MCF 10A (cell line): ENCODE results near the gene TLL2. TPM values are rescaled to one million over a fixed set of nuclear protein-coding genes. Genes with fewer than 3 reads are reported as not detected.

Experiments
- BruUV-seq: library from RNA; stranded (reverse); fragments of 400-500 nt; replicated peaks from 2 replicates; lab custom pipeline; 2021; lab: Mats Ljungman, UMichigan
- CTCF ChIA-PET: fragments of 300-600 bp; sonication (Branson Sonifier 250); formaldehyde crosslinking; extraction: SDS; loops from one replicate; lab custom pipeline; 2021; ENCODE audit warnings: antibody characterized with exemption, inconsistent platforms; lab: Yijun Ruan, JAX
- POLR2A ChIA-PET: fragments of 300-600, 350-650 bp; sonication (Branson Sonifier 250); formaldehyde crosslinking; extraction: SDS; loops from one replicate; lab custom pipeline; 2020; ENCODE audit warnings: antibody characterized with exemption, inconsistent platforms; lab: Yijun Ruan, JAX
- DNase-seq: peaks from one replicate; pipeline ENCODE4 v3.0.0-alpha.2; 2018; ENCODE audit not compliant: unreplicated experiment
- H3K27ac Mint-ChIP-seq: one replicate; pipeline ENCODE4 v1.8.0; 2022; ENCODE audit warnings: mild to moderate bottlenecking, low read depth, mixed read lengths; ENCODE audit not compliant: unreplicated experiment
- H3K27me3 Mint-ChIP-seq: one replicate; pipeline ENCODE4 v1.8.0; 2022; ENCODE audit warnings: mixed read lengths; ENCODE audit not compliant: insufficient read depth, unreplicated experiment
- H3K36me3 Mint-ChIP-seq: one replicate; pipeline ENCODE4 v1.8.0; 2022; ENCODE audit warnings: mild to moderate bottlenecking, moderate library complexity, mixed read lengths; ENCODE audit not compliant: insufficient read depth, unreplicated experiment
- H3K4me1 Mint-ChIP-seq: one replicate; pipeline ENCODE4 v1.8.0; 2022; ENCODE audit warnings: mixed read lengths; ENCODE audit not compliant: insufficient read depth, unreplicated experiment
- H3K4me3 Mint-ChIP-seq: one replicate; pipeline ENCODE4 v1.8.0; 2022; ENCODE audit warnings: mild to moderate bottlenecking, moderate library complexity, mixed read lengths; ENCODE audit not compliant: unreplicated experiment
- H3K9me3 Mint-ChIP-seq: one replicate; pipeline ENCODE4 v1.8.0; 2022; ENCODE audit warnings: mixed read lengths; ENCODE audit not compliant: unreplicated experiment
- CTCF ChIP-seq: fragments of 200-600 bp; IDR thresholded peaks from one replicate; pipeline ENCODE4 v1.8.0; 2022; ENCODE audit warnings: antibody characterized with exemption, mild to moderate bottlenecking; ENCODE audit not compliant: unreplicated experiment
- intact Hi-C: fragments of 100-400 bp; cut with micrococcal nuclease; formaldehyde crosslinking; loops from 2 replicates; pipeline ENCODE4 v1.14.1; 2022
- total RNA-seq: library from RNA; stranded (reverse); gene quantifications from 2 replicates; pipeline ENCODE4 v1.2.3, GENCODE V29; 2022

Gene TLL2
- total RNA-seq, 1 experiment from 2014 or later: not detected

GRCh38 chr10:96516337-96516736 is 2.6 kb upstream of the TLL2 start:
- intact Hi-C loops: no loop called here
- H3K27ac Mint-ChIP-seq: no peak overlapping the region

GRCh38 chr10:96513305-96513697 is 425 bp downstream of the TLL2 start:
- intact Hi-C loops: loop anchor here (1.0 to 5.0 kb wide), 2 partner anchors 43 to 229 kb away; no protein-coding TSS in a partner anchor
- Mint-ChIP-seq H3K4me3 (peak overlapping the region; percentile 54), H3K27me3 (no peaks in the 10 kb centered on the region)

More at GRCh38 chr10:96516337-96516736, 2.6 kb upstream of the TLL2 start:
- BruUV-seq: no TSS peak
- Mint-ChIP-seq H3K9me3 (no peaks in the 10 kb centered on the region), H3K36me3 (peaks cover 25% of the 10 kb centered on the region), H3K4me1 (peaks cover 8% of the 10 kb centered on the region), H3K27me3 (no peaks in the 10 kb centered on the region), H3K4me3 (no peak overlapping the region)
- ChIA-PET CTCF (interaction anchor here (0.9 to 4.2 kb wide), 5 partner anchors 120 to 273 kb away, joined by 3 to 56 read pairs (median 5); no protein-coding TSS in a partner anchor), POLR2A (interaction anchor here (0.7 to 3.0 kb wide), 4 partner anchors 14 to 141 kb away, joined by 3 to 13 read pairs (median 3); no protein-coding TSS in a partner anchor)
- no peak for TF ChIP-seq CTCF
- no peak for DNase-seq

GRCh38 chr10:96512524-96513304 is 1.0 kb downstream of the TLL2 start:
- H3K27me3 Mint-ChIP-seq: no peaks in the 10 kb centered on the region
- peak overlapping the region; percentile 54 for H3K4me3 Mint-ChIP-seq
- intact Hi-C loops: loop anchor here (1.0 to 5.0 kb wide), 2 partner anchors 42 to 230 kb away; no protein-coding TSS in a partner anchor
- no peak for TF ChIP-seq CTCF
- H3K27ac Mint-ChIP-seq: no peak overlapping the region
- no peak for DNase-seq
- H3K4me1 Mint-ChIP-seq: peaks cover 8% of the 10 kb centered on the region
- no peaks in the 10 kb centered on the region for H3K9me3 Mint-ChIP-seq
- no TSS peak for BruUV-seq
- CTCF ChIA-PET: interaction anchor here (0.7 to 4.9 kb wide), 12 partner anchors 10 to 671 kb away, joined by 3 to 56 read pairs (median 8); no protein-coding TSS in a partner anchor
- POLR2A ChIA-PET: interaction anchor here (0.7 to 1.2 kb wide), 4 partner anchors 11 to 74 kb away, joined by 3 to 4 read pairs (median 3); partner anchors contain the start of gene TM9SF3
- H3K36me3 Mint-ChIP-seq: peaks cover 7% of the 10 kb centered on the region

More at GRCh38 chr10:96513305-96513697, 425 bp downstream of the TLL2 start:
- BruUV-seq: no TSS peak
- DNase-seq: no peak
- Mint-ChIP-seq H3K36me3 (peaks cover 7% of the 10 kb centered on the region), H3K9me3 (no peaks in the 10 kb centered on the region), H3K4me1 (peaks cover 8% of the 10 kb centered on the region), H3K27ac (no peak overlapping the region)
- CTCF ChIA-PET: interaction anchor here (0.7 to 4.9 kb wide), 16 partner anchors 10 to 671 kb away, joined by 3 to 56 read pairs (median 6); no protein-coding TSS in a partner anchor
- no peak for TF ChIP-seq CTCF
- POLR2A ChIA-PET: interaction anchor here (0.7 to 3.0 kb wide), 4 partner anchors 11 to 74 kb away, joined by 3 to 13 read pairs (median 4); partner anchors contain the start of gene TM9SF3
